Thyroid gland (tissue), 4 donors: ENCODE data around the gene ZNF804B.

Experiments
- CTCF ChIP-seq, 6 experiments: fragments of 200-600 bp in 3 of 6; fragments of 450-650 bp in 3 of 6; sonication (generic) in 3 of 6; IDR thresholded peaks; one replicate each; pipeline ENCODE4 v1.5.1; 2016 to 2019; ENCODE audit warnings: antibody characterized with exemption in 6 of 6, mild to moderate bottlenecking in 2 of 6, inconsistent platforms in 1 of 6, moderate library complexity in 1 of 6
- POLR2A ChIP-seq, 2 donors: fragments of 450-650 bp; IDR thresholded peaks; one replicate each; pipeline ENCODE4 v1.6.1; 2017; ENCODE audit warnings: antibody characterized with exemption in 2 of 2, mild to moderate bottlenecking in 2 of 2, moderate library complexity in 1 of 2

GRCh38 chr7:88806280-88807037, 47.0 kb downstream of the ZNF804B start:
- TF ChIP-seq CTCF (IDR thresholded peaks at IDR 0.05) (no peak), POLR2A (IDR thresholded peaks at IDR 0.05) (no peak)
